HG03442 (cell line): ENCODE data around the gene GNS.
A peak's percentile ranks its signal among the peaks of the same experiment; 100 is the strongest.

ENCODE experiments used
- ATAC-seq: cut with Tn5 transposase; IDR thresholded peaks from one replicate; pipeline ENCODE4 v1.9.1; 2021; ENCODE audit warnings: mild to moderate bottlenecking, moderate library complexity; ENCODE audit not compliant: unreplicated experiment

Gene GNS

GRCh38 chr12:64678835-64679234 lies 80.4 kb downstream of the GNS start:
- no peak for ATAC-seq

- no peak for ATAC-seq
Observed at GRCh38 chr12:64678248-64678647, 81.0 kb downstream of the GNS start.

DNA sequence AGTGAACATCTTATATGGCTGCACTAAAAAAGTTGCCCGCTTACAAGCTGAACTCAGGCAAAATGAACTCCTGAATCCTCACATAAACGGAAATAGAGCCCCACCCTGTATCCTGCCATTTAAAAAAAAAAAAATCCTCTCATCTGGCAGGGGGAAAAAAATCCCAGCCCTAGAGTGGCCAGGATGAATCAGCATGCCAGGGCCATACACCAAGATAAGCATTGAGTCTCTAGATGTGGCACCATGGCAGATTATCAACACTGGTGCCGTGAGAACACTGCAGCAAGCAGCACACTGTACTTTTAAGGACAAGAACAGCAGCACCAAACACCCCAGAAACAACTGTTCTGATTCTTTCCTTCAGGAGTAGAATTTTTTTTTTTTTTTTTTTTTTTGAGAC lies 83.4 kb downstream of the GNS start:
- no peak for ATAC-seq

DNA sequence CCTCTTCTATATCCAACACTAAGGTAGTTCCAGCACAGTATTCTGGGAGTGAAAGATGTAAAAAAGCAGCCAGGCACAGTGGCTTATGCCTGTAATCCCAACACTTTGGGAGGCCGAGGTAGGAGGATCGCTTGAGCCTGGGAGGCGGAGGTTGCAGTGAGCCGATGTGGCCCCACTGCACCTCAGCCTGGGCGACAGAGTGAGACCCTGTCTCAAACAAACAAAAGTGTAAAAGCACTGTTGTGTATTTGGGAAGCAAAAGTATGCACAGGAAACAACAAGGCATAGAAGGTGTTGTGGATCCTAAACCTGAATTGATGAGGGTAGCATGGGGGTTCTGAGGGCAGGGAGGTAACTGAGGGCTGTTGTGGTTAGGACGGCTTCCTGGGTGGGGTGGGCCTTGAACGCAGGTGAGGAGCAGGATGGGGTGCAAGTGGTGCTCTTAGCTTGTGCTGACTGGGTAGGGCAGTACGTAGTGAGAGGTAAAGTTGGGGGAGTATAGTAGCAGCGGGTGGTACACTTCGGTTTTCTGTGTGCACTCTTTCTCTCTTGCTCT lies 84.8 kb downstream of the GNS start:
- no peak for ATAC-seq

GRCh38 chr12:64673490-64674169 lies 85.6 kb downstream of the GNS start:
- ATAC-seq = no peak

- ATAC-seq = no peak
Observed at GRCh38 chr12:64672925-64673409, 86.2 kb downstream of the GNS start.

- ATAC-seq = no peak
Observed at GRCh38 chr12:64671681-64672080, 87.5 kb downstream of the GNS start.

- no peak for ATAC-seq
Observed at GRCh38 chr12:64670919-64671639, 88.1 kb downstream of the GNS start.

DNA sequence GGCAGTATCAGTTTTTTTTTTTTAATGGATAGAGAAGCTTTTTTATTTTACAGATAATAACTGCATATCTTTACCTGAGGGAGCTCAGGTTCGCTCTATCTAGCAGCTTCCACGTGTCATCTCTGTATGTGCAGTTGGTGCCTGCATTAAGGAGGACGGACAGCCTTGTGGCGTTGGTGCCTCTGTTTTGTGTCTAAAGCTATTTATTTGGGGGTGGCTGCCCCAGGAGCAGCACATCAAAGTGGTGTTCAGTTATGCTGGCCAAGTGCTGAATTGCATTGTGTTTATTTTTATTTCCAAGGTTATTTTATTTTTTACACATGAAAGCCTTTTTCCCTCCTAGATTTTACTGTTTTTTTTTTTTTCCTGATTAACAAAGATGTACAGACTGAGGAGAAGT lies 89.2 kb downstream of the GNS start:
- no peak for ATAC-seq

DNA sequence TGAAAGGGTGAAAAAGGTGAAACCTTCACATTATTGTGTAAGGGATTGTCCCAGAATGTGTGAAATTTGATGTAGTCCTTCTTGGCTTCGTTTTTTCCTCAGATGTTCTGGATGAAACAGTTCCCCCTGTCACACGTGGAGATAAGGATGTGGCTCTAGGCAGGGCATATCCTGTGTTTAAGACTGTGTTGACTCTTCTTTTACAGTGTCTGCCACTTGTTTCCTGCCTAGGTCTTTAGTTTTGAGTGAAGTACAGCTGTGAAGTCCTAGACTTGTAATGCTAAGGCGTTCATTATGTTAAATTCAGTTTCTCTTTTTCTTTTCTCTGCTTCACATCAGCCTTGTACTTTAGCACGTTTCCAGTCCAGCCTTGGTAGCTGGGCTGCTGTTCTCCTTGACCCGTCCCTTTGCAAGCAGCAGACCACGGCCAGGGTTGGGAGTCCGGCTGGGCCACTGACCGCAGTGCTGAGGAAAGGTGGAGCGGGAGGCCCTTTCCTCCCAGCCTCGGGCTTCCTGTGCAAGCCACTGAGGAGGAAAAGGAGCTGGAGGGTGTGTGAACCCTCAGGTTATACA lies 89.8 kb downstream of the GNS start:
- ATAC-seq = peak; percentile 71

DNA sequence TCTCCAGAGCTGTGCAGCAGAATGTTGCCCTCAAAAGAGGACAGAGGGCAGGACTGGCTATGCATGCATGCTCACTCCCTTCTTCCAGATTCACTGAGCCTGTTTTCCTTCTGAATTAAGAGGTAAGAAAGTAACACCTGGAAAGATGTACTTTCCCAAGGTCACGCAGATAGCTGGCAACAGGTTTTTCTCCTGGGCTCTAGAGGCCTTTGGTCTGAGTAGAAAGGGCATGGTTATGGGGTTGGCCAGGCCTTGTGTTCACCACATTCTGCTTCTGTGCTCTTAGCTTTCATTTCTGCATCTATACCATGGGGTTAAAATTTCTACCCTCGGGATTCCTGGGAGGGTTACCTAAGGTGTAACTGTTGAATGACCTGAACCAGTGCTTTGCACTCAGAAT lies 91.4 kb downstream of the GNS start:
- no peak for ATAC-seq

- ATAC-seq = no peak
Observed at GRCh38 chr12:64666054-64666914, 92.9 kb downstream of the GNS start.

- ATAC-seq = peak; percentile 33
Observed at GRCh38 chr12:64665514-64665913, 93.7 kb downstream of the GNS start.
